NCI-H1694 (cell line): ENCODE data around the gene SAP25.
"Not testable (repeated sequence)": the region's sequence is repeated elsewhere in the genome, so short reads cannot be mapped to it uniquely, and the experiment has no call there.

ENCODE experiments used
- DNase-seq: peaks from one replicate; lab custom pipeline; 2025; lab: John Stamatoyannopoulos, UW

Gene SAP25

DNA sequence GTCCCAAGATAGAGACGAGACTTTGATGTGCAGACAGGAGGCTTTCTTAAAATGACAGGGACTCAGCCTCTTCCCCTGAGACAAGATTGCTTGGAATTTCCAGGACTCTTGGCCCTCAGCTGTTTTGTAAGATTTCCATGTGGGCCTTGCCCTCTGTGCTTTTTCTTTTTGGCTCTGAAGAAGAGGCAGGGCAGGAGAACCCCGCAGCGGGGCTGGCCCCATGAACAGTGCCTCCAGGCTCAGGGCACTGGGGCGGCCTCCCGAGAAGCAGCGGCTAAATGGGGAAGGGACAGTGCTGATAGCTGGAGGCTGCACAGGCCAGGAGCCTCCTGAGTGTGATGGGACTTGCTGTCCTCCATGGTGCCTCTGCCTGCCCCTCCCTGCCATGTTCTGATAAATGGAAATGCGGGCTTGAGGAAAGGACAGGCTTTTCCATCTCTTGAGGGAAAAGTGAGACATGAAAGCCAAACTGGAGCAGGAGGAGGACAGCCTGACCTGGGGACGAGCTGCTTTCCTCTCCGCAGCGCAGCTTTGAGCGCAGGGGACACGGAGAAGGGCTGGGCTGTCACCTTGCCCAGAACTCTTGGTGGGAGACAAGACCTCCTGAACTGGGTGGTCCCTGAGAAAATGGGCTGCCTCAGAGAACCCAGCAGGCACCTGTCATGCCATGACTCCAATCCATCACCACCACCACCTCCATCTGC is 12.1 kb downstream of the SAP25 start:
- no peak for DNase-seq

DNA sequence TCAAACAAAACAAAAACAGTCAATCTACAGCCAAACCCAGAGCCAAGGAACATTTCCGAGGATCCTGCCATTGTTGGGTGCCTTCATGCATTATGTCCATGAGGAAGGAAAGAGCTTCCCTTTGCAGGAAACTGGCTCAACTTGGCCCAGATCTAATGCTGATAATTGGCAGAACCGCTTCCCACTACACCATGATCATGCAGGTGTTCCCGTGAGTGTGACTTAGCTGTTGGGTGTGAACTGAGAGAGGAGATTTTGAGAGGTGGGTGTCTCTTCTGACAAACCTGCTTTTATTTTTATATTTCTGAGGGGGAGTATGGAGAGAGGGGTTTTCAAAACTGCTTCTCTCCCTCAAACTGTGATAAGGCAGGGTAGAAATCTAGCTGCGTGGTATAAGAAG is 14.6 kb downstream of the SAP25 start:
- no peak for DNase-seq

DNA sequence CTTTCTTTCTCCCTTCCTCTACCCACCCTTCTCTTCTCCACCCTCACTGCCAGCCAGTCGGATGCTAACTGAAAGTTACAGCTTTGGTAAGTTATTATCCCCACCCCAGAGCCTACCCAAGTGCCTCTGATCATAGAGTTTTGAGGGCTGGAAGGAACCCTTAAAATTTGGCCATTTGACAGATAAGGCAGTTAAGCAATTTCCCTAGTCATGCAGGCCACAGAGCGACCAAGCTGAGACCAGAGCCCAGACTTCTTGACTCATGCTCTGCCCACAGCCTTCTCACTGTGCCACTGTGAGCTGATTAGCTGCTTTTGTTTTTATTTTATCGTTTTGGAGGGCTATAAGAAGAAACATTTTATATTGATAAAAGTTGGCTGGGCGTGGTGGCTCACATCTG is 17.2 kb downstream of the SAP25 start:
- no peak for DNase-seq

DNA sequence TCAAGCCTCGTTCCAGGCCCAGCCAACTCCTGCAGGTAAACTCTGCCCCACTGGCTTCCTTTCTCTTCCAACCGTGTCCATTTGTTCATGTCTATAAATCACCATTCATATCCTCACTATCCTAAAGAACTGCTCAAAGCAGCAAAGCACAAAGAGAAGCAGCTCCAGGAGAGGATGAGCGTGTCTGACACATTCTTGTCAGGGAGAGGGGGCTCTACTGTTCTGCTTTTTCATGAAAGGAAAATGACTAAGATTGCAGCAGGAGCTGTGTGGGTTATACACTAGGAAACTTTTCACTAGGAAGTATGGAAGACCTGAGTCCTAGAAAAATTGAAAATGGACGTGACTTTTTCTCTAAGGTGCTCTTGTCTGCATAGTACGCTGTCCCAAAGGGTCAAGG is 18.0 kb downstream of the SAP25 start:
- no peak for DNase-seq

DNA sequence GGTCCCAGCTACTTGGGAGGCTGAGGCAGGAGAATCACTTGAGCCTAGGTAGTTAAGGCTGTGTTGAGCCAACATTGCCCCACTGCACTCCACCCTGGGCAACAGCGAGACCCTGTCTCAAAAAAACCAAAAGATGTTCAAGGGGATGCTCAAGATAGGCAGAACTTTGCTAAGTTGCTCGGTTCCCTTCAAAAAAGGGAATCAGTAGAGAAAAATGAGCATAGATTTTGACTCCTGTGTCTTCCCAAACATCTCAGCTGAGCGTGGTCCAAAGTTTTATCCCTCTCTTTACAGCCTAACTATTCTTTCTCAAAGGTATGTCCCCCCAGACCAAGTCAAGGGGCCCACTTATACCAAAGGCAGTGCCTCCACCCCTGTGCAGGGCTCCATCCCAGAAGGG is 20.7 kb downstream of the SAP25 start:
- no peak for DNase-seq

DNA sequence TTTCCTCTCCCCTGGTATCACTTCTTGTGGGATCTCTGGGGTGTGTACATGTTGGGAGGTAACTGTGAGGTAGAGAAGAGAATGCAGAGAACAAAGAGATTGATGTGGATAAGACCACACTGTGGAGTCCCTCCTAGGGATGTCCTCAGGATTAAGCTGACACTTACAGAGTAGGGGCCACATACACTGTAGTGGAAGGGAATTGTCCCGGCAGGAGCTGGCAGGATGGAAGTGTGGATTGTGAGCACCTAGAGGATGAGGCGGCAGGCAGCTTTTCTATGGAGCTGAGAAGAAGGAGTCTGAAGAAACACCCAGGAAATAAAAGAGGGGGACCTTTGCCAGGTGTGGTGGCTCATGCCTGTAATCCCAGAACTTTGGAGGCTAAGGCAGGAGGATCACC is 21.2 kb downstream of the SAP25 start:
- no peak for DNase-seq

DNA sequence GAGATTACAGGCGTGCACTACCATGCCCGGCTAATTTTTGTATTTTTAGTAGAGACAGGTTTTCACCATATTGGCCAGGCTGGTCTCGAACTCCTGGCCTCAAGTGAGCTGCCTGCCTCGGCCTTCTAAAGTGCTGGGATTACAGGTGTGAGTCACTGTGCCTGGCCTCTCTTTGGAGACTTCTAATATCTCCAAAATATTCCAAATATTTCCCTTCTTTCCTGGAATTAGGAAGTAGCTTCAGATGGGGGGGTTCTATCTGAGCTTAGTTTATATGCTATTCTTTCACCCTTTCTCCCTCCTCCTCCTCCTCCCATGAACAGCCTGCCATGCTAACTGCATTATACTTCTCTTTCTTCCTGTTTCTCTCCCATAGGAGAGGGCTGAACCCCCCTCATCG is 25.3 kb downstream of the SAP25 start:
- DNase-seq, result not testable (repeated sequence)

DNA sequence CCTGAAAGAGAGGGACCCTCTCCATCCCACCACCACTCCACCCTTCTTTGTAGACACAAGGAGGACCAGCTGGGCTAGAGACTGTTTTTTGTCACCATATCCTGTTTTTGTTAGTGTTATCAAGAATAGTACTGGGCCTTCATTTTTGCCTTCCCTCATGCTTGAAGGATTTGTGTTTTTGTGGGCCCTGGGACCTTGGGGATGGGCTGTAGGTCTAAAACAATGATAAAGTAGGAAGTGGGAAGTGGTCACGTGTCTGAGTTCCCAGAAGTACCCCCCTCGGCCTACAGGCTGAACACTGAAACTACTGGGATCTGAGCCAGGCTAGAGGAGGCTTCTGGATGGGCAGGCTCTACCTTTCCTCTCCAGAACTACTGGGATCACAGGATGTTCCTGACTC is 25.8 kb downstream of the SAP25 start:
- no peak for DNase-seq

DNA sequence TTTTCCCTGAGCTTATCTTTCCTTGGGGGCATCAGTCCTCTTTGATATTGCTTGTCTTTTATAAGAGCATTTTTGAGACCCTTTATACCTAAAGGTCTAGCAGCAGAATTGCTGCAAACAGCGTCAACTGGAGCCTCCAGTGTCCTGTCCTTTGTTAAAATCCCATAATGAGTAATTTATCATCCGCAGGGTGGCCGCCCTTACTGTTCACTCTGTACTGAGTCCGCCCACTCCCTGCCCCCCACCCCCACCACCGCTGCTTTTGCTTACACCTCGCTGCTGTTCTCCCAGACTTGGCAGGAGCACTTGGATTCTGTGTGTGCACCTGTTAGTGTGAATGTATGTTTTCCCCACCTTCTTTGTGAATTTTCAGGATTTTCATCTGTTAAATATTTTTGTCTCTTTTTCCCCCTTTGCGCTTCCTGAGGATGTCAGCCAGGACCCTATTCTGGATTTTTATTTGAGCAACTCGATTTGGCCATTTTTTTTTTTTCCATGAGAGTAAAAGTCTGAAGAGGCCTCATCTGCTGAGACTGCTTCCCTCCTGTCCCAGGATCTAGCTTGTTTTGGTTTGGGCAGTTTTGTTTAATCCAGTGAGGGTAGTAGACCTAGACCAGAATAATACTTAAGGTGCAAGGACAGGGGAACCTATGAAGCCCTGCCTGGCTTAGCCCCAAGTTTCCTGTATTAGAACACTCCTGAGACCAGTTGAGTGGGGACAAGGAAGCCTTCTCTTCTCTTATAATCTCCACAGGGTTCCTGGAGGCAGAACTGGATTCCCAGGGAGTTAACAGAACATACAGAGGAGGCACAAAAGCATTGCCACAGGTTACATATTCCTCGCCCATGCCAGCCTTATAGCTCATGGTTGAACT is 26.5 kb downstream of the SAP25 start:
- no peak for DNase-seq

DNA sequence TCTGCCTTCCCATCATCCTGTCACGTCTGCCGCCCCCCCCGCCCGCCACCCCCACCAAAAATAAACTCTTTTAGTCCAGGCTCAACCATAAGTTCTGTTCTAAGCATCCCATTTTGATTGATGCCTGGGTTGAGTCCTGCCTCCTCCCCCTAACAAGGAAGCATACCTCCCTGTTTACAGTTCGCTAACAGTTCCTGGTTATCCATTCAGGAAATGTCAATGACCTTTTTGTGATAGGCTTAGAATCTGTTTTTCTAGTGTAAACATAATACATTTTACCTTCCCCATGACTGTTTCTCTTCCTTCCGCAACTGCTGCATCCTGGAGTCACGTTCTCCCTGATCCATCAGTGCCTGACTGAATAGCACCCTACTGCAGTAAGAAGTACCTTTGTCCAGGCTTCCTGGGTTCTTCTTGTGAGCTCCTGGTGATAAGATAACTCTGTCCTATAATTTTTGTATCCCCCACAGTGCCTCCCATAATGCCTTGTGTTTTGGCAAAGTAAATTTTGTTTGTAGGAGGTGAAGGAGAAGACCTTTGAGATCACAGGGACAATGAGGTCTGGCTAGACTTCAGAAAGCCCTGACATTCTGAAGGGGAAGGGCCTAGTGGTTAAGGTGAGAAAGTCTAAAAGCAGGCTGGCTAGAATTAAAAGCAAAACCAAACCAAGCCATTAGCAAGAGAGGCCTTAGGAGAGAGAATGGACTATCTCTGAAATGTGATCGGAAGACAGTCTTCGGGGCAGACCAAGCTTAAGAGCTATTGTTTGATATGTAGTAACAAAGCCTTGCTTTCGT is 27.4 kb downstream of the SAP25 start:
- DNase-seq, result no peak

DNA sequence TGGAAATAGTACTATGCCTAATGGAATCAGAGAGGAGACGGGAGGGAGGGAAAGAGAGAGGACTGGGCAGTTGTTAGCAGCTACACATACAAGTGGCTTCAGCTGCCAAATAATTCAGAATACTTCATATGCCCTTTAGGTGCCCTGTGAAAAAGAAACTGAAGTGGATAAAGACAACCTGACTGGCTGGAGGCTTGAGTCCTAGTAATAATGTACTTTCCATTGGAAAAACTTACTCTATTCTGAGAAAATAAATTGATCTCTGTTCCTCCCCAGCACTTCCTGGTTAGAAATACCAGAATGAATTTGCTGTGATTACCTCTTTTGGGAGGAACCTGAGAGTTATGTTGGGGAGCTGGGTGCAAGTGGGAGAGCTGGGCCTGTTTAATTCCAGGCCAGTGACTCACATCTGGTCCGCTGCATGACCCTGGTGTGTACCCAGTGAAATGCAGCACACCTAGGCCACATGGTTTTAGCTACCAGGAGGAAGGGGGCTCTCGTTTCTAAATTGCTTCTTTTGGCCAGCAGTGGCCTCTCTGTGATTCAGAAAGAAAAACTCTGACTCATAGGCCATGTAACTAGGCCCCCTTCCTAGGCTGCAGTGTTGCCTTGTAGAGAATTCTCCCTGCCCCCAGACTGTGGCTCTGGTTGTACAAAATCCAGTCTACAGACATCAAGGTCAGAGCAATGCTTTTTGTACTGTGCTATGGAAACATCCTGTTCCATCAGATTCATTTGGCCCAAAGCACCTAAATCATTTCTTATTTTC is 28.2 kb downstream of the SAP25 start:
- DNase-seq, result no peak

DNA sequence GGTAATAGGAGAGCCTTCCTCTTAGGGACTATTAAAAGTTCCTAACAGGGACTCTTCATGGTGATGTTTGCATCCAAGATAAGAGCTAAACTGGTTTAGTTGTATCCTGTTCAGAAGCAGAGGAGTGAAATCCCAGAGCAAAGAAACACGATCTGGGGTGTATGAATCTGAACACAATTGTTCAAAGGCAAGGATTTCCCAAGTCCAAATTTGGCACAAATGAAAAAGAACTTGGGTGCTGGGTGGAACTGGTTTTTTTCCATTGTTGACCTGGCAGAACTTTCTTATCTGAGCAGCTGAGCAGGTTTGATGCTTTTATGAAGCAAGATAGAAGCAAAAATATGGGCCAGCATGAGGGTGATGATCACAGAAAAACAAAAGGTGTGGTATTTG is 28.7 kb downstream of the SAP25 start:
- DNase-seq, result no peak

DNA sequence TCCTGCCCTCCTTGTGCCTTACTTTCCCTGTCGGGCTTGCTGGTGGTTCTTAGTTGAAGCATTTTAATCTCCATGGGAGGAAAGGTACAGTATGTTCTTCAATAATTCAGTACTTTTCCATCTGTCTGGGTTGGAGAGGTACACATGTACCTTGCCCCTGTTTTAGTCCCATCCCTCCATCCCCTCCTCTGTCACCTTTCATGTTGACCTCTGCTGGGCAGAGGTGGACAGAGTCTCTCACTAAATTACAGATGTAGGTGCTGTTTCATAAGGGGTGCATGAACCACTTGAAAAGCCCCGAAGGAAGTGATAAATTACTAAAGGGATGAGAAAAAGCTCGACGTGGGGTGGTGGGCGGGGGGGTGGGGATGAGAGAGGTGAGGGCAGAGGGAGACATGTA is 29.3 kb downstream of the SAP25 start:
- no peak for DNase-seq

DNA sequence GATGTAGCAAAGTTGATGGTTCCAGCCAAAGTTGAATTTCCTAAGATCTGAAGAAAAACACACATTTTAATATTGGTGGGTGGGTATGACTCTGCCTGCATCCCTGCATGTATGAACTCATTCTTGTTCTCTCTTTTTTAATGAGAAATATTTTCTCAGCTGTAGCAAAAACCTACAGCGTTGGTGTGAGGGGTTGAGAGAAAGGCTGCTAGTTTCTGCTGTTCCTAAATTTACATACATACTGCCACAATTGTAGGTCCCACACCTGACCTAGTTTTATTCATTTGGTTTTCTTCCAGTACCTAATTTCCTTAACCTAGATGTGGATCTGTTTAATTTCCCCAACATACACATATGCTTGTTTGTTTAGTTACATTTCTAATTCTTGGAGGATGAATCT is 30.1 kb downstream of the SAP25 start:
- no peak for DNase-seq

DNA sequence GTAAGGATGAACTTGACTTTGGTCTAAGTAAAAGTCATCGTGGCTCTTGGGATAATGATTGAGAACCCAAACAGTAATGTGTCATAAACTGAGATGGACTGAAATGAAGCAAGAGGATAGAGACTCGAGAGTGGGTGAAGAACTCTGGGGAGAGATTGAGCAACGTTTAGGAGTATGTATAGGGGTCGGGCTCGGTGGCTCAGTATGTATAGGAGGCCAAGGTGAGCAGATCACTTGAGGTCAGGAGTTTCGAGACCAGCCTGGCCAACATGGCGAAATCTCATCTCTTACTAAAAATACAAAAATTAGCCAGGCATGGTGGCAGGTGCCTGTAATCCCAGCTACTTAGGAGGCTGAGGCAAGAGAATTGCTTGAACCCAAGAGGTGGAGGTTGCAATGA is 32.4 kb downstream of the SAP25 start:
- not testable (repeated sequence) for DNase-seq

DNA sequence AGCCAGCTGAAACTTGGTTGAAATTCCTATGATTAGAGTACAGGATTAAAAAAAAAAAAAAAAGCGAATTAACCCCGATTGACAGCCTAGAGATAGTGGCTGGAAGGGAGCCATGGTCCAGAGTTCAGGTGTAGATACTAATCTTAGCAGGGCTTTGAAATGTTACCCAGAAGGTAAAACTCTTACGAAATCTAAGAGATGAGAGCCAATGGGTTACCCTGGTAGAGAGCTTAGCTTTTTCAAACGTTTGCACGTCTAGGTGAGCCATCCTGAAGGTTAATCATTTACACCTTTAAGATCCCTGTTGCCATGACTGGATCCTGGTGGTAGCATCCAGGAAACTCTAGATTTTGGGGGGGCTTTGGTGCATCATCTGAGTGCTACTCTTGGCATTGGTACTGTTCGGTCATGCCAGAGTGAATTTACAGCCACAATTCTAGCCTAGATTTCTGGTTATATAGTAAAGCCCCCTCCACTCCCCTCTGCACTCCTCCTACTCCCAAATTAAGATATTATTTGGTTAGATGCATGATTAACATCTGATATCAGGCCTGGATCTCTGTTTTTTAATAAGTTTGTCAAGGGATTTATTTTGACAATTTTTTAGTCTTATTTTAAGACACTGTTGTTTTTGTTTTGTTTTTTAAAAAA is 33.5 kb downstream of the SAP25 start:
- no peak for DNase-seq

DNA sequence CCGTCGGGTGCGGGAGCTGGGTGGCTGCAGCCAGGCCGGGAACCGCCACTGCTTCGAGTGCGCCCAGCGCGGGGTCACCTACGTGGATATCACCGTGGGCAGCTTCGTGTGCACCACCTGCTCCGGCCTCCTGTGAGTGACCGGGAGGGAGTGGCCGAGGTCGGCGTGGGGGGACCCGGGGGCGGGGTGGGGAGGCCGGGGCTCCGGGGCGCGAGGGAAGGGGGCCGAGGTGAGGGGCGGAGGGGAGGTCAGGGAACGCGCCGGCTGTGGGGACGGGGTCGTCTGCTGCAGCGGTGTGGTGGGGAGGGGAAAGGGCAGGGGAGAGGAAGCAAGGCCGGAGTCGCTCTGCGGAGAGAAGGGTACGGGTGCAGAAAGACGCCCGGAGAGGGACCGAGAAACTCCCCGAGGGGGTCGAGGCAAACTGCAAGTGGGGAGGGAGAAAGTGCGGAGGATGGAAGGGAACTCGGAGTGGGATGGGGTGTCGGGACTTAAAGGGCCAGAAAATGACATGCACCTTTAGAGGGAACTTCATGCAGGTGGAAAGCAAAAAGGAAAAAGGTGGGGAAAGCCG is 34.2 kb downstream of the SAP25 start:
- DNase-seq, result no peak

DNA sequence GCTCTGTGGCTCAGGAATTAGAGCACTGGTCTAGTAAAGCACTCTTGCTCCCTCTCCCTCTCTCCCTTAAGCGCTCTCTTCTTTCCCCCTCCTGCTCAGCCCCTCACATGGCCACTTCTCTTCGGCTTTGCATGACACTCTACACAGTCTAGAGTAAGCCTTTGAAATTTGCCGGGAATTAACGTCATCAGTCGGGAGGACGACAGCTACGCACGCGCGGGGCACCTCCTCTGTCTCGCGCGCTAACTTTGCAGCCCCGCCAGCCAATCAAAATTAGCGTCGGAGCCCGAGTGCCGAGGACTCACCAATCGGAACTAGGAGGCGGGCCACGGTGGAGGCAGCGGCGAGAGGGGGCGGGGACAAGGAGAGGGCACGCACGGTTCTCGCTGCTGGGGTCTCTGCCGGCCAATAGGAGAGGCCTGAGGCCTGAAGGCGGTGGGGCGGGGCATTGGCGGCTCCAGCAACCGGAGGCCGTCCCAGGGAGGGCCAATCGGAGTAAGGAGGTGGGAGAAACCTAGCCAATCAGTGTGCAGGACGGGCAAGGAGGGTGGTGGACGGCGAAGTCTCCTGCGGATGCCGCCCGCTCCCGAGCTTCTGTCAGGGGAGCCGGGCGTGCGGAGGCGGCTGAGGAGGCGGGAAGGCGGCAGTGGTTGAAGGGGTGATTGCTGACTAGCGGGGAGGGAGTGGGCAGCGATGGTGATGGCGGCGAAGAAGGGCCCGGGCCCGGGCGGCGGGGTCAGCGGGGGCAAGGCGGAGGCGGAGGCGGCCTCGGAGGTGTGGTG is 34.9 kb downstream of the SAP25 start, which contains the start of gene AGFG2:
Gene AGFG2 (plus strand): TSS at position 550 of the 782 bp plus-strand sequence. CDS start 144 bp downstream, at position 694.
- DNase-seq, result peak; percentile 99

DNA sequence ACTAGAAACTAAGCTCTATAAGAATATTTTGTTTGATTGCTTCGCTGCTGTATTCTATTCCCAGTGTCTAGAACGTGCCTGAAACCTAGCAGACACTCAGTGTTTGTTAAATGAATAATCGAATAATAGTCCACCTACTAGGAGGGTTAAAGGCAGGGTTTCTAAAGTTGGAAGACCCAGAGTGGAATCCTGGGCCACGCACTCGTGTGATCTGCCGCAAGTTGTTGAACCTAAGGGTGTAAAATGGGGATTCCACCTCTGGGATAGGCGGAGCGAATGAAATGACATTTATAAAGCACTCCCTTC is 35.4 kb downstream of the SAP25 start:
- DNase-seq, result no peak

DNA sequence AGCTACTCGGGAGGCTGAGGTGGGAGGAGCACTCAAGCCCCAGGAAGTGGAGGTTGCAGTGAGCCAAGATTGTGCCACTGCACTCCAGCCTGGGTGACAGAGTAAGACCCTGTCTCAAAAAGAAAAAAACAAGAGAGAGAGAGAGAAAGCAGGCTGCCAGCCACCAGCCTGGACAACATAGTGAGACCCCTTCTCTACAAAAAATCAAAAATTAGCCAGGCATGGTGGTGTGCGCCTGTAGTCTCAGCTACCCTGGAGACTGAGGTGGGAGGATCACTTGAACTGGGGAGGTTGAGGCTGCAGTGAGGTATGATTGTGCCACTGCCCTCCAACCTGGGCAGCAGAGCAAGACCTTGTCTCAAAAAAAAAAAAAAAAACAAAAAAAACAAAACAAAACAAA is 37.0 kb downstream of the SAP25 start:
- DNase-seq, result not testable (repeated sequence)
